T-helper 9 cell (primary cell): ENCODE measurements around the gene NDST1.

Experiments used
- DNase-seq: peaks from one replicate; pipeline ENCODE4 v3.0.0-alpha.2; 2020

NDST1 gene

GRCh38 chr5:150548123-150548522 is 40.2 kb downstream of the NDST1 start:
- DNase-seq, result no peak

GRCh38 chr5:150549735-150550134 is 41.8 kb downstream of the NDST1 start:
- no peak for DNase-seq

GRCh38 chr5:150550286-150550685 is 42.4 kb downstream of the NDST1 start:
- DNase-seq, result no peak

- no peak for DNase-seq
Observed at GRCh38 chr5:150551066-150551465, 43.1 kb downstream of the NDST1 start.

GRCh38 chr5:150553402-150553801 is 45.5 kb downstream of the NDST1 start:
- DNase-seq, result no peak

GRCh38 chr5:150553911-150554310 is 46.0 kb downstream of the NDST1 start:
- no peak for DNase-seq

- no peak for DNase-seq
Observed at GRCh38 chr5:150554857-150555256, 46.9 kb downstream of the NDST1 start.

- DNase-seq, result no peak
Observed at GRCh38 chr5:150556106-150556505, 48.2 kb downstream of the NDST1 start.

GRCh38 chr5:150556859-150557508 is 49.1 kb downstream of the NDST1 start:
- no peak for DNase-seq

- DNase-seq, result no peak
Observed at GRCh38 chr5:150557509-150557872, 49.6 kb downstream of the NDST1 start.

GRCh38 chr5:150558088-150558621 is 50.2 kb downstream of the NDST1 start:
- no peak for DNase-seq

GRCh38 chr5:150559088-150559487 is 51.2 kb downstream of the NDST1 start:
- no peak for DNase-seq

GRCh38 chr5:150559701-150560100 is 51.8 kb downstream of the NDST1 start:
- DNase-seq, result no peak

- peak; percentile 85 for DNase-seq
Observed at GRCh38 chr5:150560401-150561191, 52.7 kb downstream of the NDST1 start.

GRCh38 chr5:150561192-150561512 is 53.2 kb downstream of the NDST1 start:
- DNase-seq, result no peak

GRCh38 chr5:150561571-150562275 is 53.8 kb downstream of the NDST1 start:
- DNase-seq, result no peak

- no peak for DNase-seq
Observed at GRCh38 chr5:150562832-150563231, 54.9 kb downstream of the NDST1 start.

- no peak for DNase-seq
Observed at GRCh38 chr5:150565868-150566267, 57.9 kb downstream of the NDST1 start.

- no peak for DNase-seq
Observed at GRCh38 chr5:150567031-150567717, 59.2 kb downstream of the NDST1 start.

GRCh38 chr5:150568663-150569062 is 60.7 kb downstream of the NDST1 start:
- no peak for DNase-seq

GRCh38 chr5:150570333-150570732 is 62.4 kb downstream of the NDST1 start:
- no peak for DNase-seq

- no peak for DNase-seq
Observed at GRCh38 chr5:150571836-150572235, 63.9 kb downstream of the NDST1 start.

- no peak for DNase-seq
Observed at GRCh38 chr5:150573216-150573615, 65.3 kb downstream of the NDST1 start.
